ENCODE results near the gene PRM2.

PRM2 gene

GRCh38 chr16:11283820-11284248, 7.6 kb upstream of the PRM2 start:
- DNase-seq = no peak

- no peak for DNase-seq
Measured at GRCh38 chr16:11280616-11281522, 4.6 kb upstream of the PRM2 start, which contains the start of gene PRM1. Gene PRM1 (minus strand): TSS chr16:11281330. CDS start chr16:11281238, 92 bp downstream.

GRCh38 chr16:11278681-11279628, 2.7 kb upstream of the PRM2 start:
- DNase-seq = no peak

GRCh38 chr16:11277607-11278337, 1.5 kb upstream of the PRM2 start:
- DNase-seq = no peak

- no peak for DNase-seq
Measured at GRCh38 chr16:11276896-11277593, 765 bp upstream of the PRM2 start.

- DNase-seq = no peak
Measured at GRCh38 chr16:11274964-11275363, 1.3 kb downstream of the PRM2 start.

GRCh38 chr16:11273721-11274324, 2.5 kb downstream of the PRM2 start:
- DNase-seq = no peak

GRCh38 chr16:11272921-11273720, 3.2 kb downstream of the PRM2 start, which contains the start of gene PRM3:
Gene PRM3 (minus strand): TSS chr16:11273629. CDS start chr16:11273595, 34 bp downstream.
- DNase-seq = no peak

GRCh38 chr16:11272484-11272883, 3.8 kb downstream of the PRM2 start:
- no peak for DNase-seq

GRCh38 chr16:11271610-11272009, 4.7 kb downstream of the PRM2 start:
- no peak for DNase-seq

- DNase-seq = no peak
Measured at GRCh38 chr16:11270602-11271162, 5.6 kb downstream of the PRM2 start.

GRCh38 chr16:11268921-11269375, 7.3 kb downstream of the PRM2 start, which contains the start of gene TNP2:
Gene TNP2 (minus strand): TSS chr16:11269325. CDS start chr16:11269262, 63 bp downstream.
- DNase-seq = no peak

GRCh38 chr16:11265124-11265523, 11.2 kb downstream of the PRM2 start:
- no peak for DNase-seq

GRCh38 chr16:11264155-11264832, 12.0 kb downstream of the PRM2 start:
- no peak for DNase-seq

- DNase-seq = peak; percentile 78
Measured at GRCh38 chr16:11263737-11264136, 12.5 kb downstream of the PRM2 start.

GRCh38 chr16:11262915-11263314, 13.4 kb downstream of the PRM2 start:
- peak; percentile 28 for DNase-seq

- DNase-seq = no peak
Measured at GRCh38 chr16:11260596-11260966, 15.7 kb downstream of the PRM2 start.

- DNase-seq = no peak
Measured at GRCh38 chr16:11259655-11260595, 16.4 kb downstream of the PRM2 start.
